GM19372 (cell line): Measurements from ENCODE around the gene VSTM4.

Experiments used
- ATAC-seq: cut with Tn5 transposase; IDR thresholded peaks from one replicate; pipeline ENCODE4 v1.9.1; 2021; ENCODE audit warnings: mild to moderate bottlenecking, low read depth, moderate library complexity; ENCODE audit not compliant: unreplicated experiment

The VSTM4 gene

GRCh38 chr10:49075743-49076142 is 39.6 kb downstream of the VSTM4 start:
- no peak for ATAC-seq

- ATAC-seq: no peak
These were observed 40.3 kb downstream of the VSTM4 start for GRCh38 chr10:49074836-49075682.

GRCh38 chr10:49072166-49072885 is 43.0 kb downstream of the VSTM4 start:
- ATAC-seq: no peak

GRCh38 chr10:49071160-49071761 is 44.1 kb downstream of the VSTM4 start:
- ATAC-seq: no peak

- no peak for ATAC-seq
These were observed 44.6 kb downstream of the VSTM4 start for GRCh38 chr10:49070701-49071100.

- ATAC-seq: no peak
These were observed 46.6 kb downstream of the VSTM4 start for GRCh38 chr10:49068672-49069217.

- ATAC-seq: no peak
These were observed 47.1 kb downstream of the VSTM4 start for GRCh38 chr10:49068209-49068608.

GRCh38 chr10:49066944-49067730 is 48.2 kb downstream of the VSTM4 start:
- ATAC-seq: no peak

- ATAC-seq: no peak
These were observed 53.1 kb downstream of the VSTM4 start for GRCh38 chr10:49062229-49062628.

- no peak for ATAC-seq
These were observed 53.7 kb downstream of the VSTM4 start for GRCh38 chr10:49061667-49062066.

- no peak for ATAC-seq
These were observed 56.7 kb downstream of the VSTM4 start for GRCh38 chr10:49058463-49059255.

GRCh38 chr10:49057231-49057880 is 58.0 kb downstream of the VSTM4 start:
- ATAC-seq: no peak

GRCh38 chr10:49056356-49056755 is 59.0 kb downstream of the VSTM4 start:
- no peak for ATAC-seq

- ATAC-seq: no peak
These were observed 60.0 kb downstream of the VSTM4 start for GRCh38 chr10:49055221-49055849.

- ATAC-seq: no peak
These were observed 60.6 kb downstream of the VSTM4 start for GRCh38 chr10:49054753-49055152.

GRCh38 chr10:49053998-49054692 is 61.2 kb downstream of the VSTM4 start:
- no peak for ATAC-seq

- peak; percentile 74 for ATAC-seq
These were observed 62.0 kb downstream of the VSTM4 start for GRCh38 chr10:49053053-49053997.
